ENCODE results near the gene B3GNT5.

The B3GNT5 gene

GRCh38 chr3:183291497-183292031 is 38.5 kb downstream of the B3GNT5 start:
- no peak for DNase-seq (ENCODE audit: low read depth in 1 of 2, low spot score in 1 of 2)
- no peak overlapping the region for H3K4me3 ChIP-seq (replicated peaks; ENCODE audit: insufficient read depth, low read length)
- H3K27me3 ChIP-seq (ENCODE audit: insufficient read depth, poor library complexity, severe bottlenecking), result no peaks in the 10 kb centered on the region
- no peak overlapping the region for H3K27ac ChIP-seq (replicated peaks)
- TF ChIP-seq GABPA (IDR thresholded peaks at IDR 0.05; ENCODE audit: low read depth) (no peak), REST (IDR thresholded peaks at IDR 0.05; ENCODE audit: insufficient replicate concordance, low read depth) (no peak), POLR2AphosphoS5 (IDR thresholded peaks at IDR 0.05; ENCODE audit: low read depth) (no peak), CTCF (IDR thresholded peaks at IDR 0.05; ENCODE audit: insufficient read depth, low read length) (no peak), SPI1 (IDR thresholded peaks at IDR 0.05; ENCODE audit: borderline replicate concordance, low read depth) (no peak)

GRCh38 chr3:183293966-183294365 is 40.9 kb downstream of the B3GNT5 start:
- Histone ChIP-seq H3K27ac (replicated peaks) (no peak overlapping the region), H3K4me3 (replicated peaks; ENCODE audit: insufficient read depth, low read length) (no peak overlapping the region), H3K27me3 (ENCODE audit: insufficient read depth, poor library complexity, severe bottlenecking) (no peaks in the 10 kb centered on the region)
- TF ChIP-seq GABPA (IDR thresholded peaks at IDR 0.05; ENCODE audit: low read depth) (no peak), SPI1 (IDR thresholded peaks at IDR 0.05; ENCODE audit: borderline replicate concordance, low read depth) (no peak), POLR2AphosphoS5 (IDR thresholded peaks at IDR 0.05; ENCODE audit: low read depth) (no peak)
- DNase-seq (ENCODE audit: low read depth in 1 of 2, low spot score in 1 of 2), result no peak

GRCh38 chr3:183295211-183295610 is 42.2 kb downstream of the B3GNT5 start:
- H3K27ac ChIP-seq (replicated peaks), result peak overlapping the region; percentile 66
- TF ChIP-seq POLR2AphosphoS5 (IDR thresholded peaks at IDR 0.05; ENCODE audit: low read depth) (peak; percentile 92), GABPA (IDR thresholded peaks at IDR 0.05; ENCODE audit: low read depth) (no peak), REST (IDR thresholded peaks at IDR 0.05; ENCODE audit: insufficient replicate concordance, low read depth) (peak; percentile 14)
- DNase-seq (ENCODE audit: low read depth in 1 of 2, low spot score in 1 of 2), result peak; percentile 77 to 96
- H3K4me3 ChIP-seq (replicated peaks; ENCODE audit: insufficient read depth, low read length), result no peak overlapping the region
- H3K27me3 ChIP-seq (ENCODE audit: insufficient read depth, poor library complexity, severe bottlenecking), result no peaks in the 10 kb centered on the region

GRCh38 chr3:183296944-183297343 is 43.9 kb downstream of the B3GNT5 start:
- H3K4me3 ChIP-seq (replicated peaks; ENCODE audit: insufficient read depth, low read length), result no peak overlapping the region
- DNase-seq (ENCODE audit: low read depth in 1 of 2, low spot score in 1 of 2), result no peak
- H3K27ac ChIP-seq (replicated peaks), result no peak overlapping the region
- H3K27me3 ChIP-seq (ENCODE audit: insufficient read depth, poor library complexity, severe bottlenecking), result no peaks in the 10 kb centered on the region
- TF ChIP-seq REST (IDR thresholded peaks at IDR 0.05; ENCODE audit: insufficient replicate concordance, low read depth) (no peak), GABPA (IDR thresholded peaks at IDR 0.05; ENCODE audit: low read depth) (no peak), SPI1 (IDR thresholded peaks at IDR 0.05; ENCODE audit: borderline replicate concordance, low read depth) (no peak), CTCF (IDR thresholded peaks at IDR 0.05; ENCODE audit: insufficient read depth, low read length) (no peak), POLR2AphosphoS5 (IDR thresholded peaks at IDR 0.05; ENCODE audit: low read depth) (no peak)

Data from HL-60 (cell line).